Stromal cell of bone marrow (primary cell): ENCODE results near the gene TBRG4.

Source experiments
- DNase-seq: peaks from one replicate; pipeline ENCODE4 v3.0.0-alpha.2; 2012; ENCODE audit warnings: low read depth

The TBRG4 gene

DNA sequence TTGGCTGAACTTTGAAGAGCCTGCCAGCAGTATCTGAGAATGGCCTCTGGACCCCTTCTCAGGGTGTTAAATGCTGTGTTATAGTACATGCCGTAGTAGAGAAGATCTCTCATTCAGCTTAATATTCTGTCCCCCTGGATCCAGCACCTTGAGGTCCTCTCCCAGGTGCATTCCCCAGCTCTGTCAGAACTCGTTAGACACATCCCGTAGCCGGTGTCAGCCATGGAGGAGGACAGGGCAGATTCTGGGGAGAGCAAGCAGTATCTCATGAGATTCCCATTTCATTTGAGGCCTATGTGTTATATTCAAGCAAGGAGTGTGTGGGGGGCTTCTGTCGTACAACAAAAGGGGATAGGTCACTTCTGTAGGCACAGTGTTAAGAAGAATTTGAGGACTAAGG is 57.6 kb downstream of the TBRG4 start:
- DNase-seq = no peak

DNA sequence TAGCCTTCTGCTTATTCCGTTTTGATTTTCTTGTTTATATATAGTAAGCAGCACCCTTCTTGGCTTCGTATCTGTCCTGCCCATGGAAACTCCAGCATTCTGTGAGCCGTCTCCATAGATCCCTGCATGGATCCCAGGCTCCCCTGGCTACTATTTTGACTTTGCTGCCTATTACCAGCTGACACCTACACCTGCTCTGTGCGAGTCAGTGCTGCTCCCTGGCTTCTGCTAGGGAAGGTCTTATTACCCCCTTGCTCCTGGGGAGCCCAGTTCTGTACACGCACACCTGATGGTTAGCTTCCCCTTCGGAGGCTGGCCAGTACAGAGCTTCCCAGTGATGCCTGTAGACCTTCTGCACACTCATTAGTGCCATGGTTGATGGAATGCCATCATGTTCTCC is 58.1 kb downstream of the TBRG4 start:
- no peak for DNase-seq

DNA sequence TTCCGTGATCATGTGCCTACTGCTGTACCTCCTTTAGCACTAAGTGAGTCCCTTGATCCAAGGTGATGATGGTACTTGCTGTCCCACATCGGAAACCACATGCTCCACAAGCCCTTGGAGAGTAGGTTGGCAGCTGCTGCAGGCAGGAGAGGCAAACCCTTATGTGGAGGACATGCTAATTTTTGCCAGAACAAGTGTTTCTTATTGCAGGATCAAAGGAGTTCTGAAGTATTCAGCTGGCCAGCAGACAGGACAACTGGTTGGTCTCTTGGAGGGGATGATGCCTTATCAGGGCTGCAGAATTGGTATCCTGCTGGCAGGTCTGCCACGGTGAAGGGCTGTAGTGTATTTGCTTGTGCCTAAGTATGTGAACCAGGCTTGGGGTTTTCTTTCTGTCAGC is 59.5 kb downstream of the TBRG4 start:
- DNase-seq = no peak

DNA sequence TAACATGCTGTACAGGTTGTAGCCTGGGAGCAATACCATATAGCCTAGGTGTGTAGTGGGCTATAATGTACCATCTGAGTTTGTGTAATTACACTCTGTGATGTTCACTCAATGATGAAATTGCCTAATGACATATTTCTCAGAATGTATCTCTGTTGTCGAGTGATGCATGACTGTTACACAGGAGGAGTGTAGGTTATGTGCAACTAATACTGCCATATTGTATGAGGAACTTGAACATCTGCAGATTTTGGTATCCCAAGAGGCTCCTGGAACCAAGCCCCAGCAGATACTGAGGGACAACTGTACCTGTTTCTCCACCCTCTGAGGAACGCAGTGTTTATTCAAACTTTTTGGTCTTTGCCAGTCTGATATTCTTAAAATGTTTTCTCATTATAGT is 61.3 kb downstream of the TBRG4 start:
- DNase-seq = no peak
